GM18526 (cell line): Measurements from ENCODE around the gene DPYSL5.

Source experiments
- POLR2A ChIP-seq: IDR thresholded peaks from 3 replicates; pipeline ENCODE4 v1.6.1; 2011; ENCODE audit not compliant: insufficient read length; ENCODE audit errors: extremely low read depth

Gene DPYSL5

GRCh38 chr2:26993768-26994167 lies 145.8 kb downstream of the DPYSL5 start:
- no peak for TF ChIP-seq POLR2A

GRCh38 chr2:26994983-26995382 lies 147.1 kb downstream of the DPYSL5 start:
- TF ChIP-seq POLR2A = no peak

- no peak for TF ChIP-seq POLR2A
These were observed 149.5 kb downstream of the DPYSL5 start for GRCh38 chr2:26997394-26997793.

GRCh38 chr2:26998323-26998722 lies 150.4 kb downstream of the DPYSL5 start:
- no peak for TF ChIP-seq POLR2A
